ENCODE measurements around the gene DPH6. TPM values are rescaled to one million over a fixed set of nuclear protein-coding genes. Genes with fewer than 3 reads are reported as not detected.

DPH6 gene
- total RNA-seq, 1 experiment from 2014 or later: 20.3 TPM

DNA sequence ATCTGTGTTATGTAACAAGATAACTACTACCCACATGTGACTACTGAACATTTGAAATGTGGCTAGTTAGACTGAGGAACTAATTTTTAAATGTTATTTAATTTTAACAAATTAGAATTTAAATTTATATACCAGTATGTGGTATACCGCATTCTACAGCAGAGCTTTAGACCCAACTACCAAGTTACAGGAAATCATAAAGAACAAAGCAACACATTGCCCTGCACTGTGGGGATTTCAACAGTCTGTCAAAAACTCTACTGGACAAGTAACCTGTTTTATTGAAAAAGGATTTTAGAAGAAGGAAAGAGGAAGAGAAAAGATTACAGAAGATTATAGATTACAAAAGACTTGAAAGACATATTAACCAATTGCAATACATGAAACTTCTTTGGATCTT lies 64.9 kb downstream of the DPH6 start:
- no peaks in the 10 kb centered on the region for H3K27me3 Mint-ChIP-seq (ENCODE audit: insufficient read depth, unreplicated experiment)

DNA sequence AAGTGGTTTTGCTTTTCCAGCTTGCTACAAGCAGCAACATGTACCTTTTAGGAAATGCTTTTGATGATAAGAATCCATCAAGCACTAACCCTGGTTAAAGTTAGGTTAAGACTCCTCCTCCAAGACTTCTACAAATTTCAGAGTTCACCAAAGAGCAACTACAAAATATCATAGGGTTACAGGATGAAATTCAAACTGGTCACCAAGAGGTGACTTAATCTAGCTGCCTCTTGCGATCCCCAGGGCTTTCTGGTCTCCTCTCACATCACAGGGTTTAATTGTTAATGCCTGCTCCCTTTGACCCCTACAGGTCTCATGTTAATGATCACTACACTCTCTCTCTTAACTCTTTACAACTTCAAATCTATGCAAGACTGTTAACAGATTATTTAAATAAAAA lies 66.5 kb downstream of the DPH6 start:
- Mint-ChIP-seq H3K4me1 (ENCODE audit: insufficient read depth, unreplicated experiment) (peaks cover 11% of the 10 kb centered on the region), H3K27me3 (ENCODE audit: insufficient read depth, unreplicated experiment) (no peaks in the 10 kb centered on the region), H3K36me3 (ENCODE audit: insufficient read depth, unreplicated experiment) (no peaks in the 10 kb centered on the region), H3K4me3 (ENCODE audit: unreplicated experiment) (no peak overlapping the region), H3K9me3 (ENCODE audit: unreplicated experiment) (no peaks in the 10 kb centered on the region), H3K27ac (ENCODE audit: low read depth, unreplicated experiment) (no peak overlapping the region)
- ChIA-PET CTCF (interaction anchor here (2.2 kb wide), 1 partner anchor 35 kb away, joined by 9 read pairs; no protein-coding TSS in a partner anchor), POLR2A (interaction anchor here (1.8 kb wide), 1 partner anchor 13 kb away, joined by 6 read pairs; no protein-coding TSS in a partner anchor)
- DNase-seq (ENCODE audit: unreplicated experiment): no peak
- intact Hi-C loops (cut with micrococcal nuclease): no loop called here
- TF ChIP-seq, protein P1, sequence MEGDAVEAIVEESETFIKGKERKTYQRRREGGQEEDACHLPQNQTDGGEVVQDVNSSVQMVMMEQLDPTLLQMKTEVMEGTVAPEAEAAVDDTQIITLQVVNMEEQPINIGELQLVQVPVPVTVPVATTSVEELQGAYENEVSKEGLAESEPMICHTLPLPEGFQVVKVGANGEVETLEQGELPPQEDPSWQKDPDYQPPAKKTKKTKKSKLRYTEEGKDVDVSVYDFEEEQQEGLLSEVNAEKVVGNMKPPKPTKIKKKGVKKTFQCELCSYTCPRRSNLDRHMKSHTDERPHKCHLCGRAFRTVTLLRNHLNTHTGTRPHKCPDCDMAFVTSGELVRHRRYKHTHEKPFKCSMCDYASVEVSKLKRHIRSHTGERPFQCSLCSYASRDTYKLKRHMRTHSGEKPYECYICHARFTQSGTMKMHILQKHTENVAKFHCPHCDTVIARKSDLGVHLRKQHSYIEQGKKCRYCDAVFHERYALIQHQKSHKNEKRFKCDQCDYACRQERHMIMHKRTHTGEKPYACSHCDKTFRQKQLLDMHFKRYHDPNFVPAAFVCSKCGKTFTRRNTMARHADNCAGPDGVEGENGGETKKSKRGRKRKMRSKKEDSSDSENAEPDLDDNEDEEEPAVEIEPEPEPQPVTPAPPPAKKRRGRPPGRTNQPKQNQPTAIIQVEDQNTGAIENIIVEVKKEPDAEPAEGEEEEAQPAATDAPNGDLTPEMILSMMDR (IDR thresholded peaks at IDR 0.05; ENCODE audit: unreplicated experiment): no peak
- BruUV-seq (replicated peaks): no TSS peak

More for the DNA sequence above, 64.9 kb downstream of the DPH6 start:
- H3K27ac Mint-ChIP-seq (ENCODE audit: low read depth, unreplicated experiment): no peak overlapping the region
- H3K36me3 Mint-ChIP-seq (ENCODE audit: insufficient read depth, unreplicated experiment): peaks cover 1% of the 10 kb centered on the region
- peaks cover 5% of the 10 kb centered on the region for H3K9me3 Mint-ChIP-seq (ENCODE audit: unreplicated experiment)
- H3K4me1 Mint-ChIP-seq (ENCODE audit: insufficient read depth, unreplicated experiment): peaks cover 11% of the 10 kb centered on the region
- TF ChIP-seq, protein P1 (IDR thresholded peaks at IDR 0.05; ENCODE audit: unreplicated experiment): no peak
- no peak for DNase-seq (ENCODE audit: unreplicated experiment)
- no TSS peak for BruUV-seq (replicated peaks)
- intact Hi-C loops (cut with micrococcal nuclease): no loop called here
- H3K4me3 Mint-ChIP-seq (ENCODE audit: unreplicated experiment): no peak overlapping the region
- CTCF ChIA-PET: interaction anchor here (0.6 to 1.1 kb wide), 2 partner anchors 17 to 1387 kb away, joined by 4 read pairs; no protein-coding TSS in a partner anchor
- POLR2A ChIA-PET: interaction anchor here (1.2 kb wide), 1 partner anchor 15 kb away, joined by 3 read pairs; no protein-coding TSS in a partner anchor

DNA sequence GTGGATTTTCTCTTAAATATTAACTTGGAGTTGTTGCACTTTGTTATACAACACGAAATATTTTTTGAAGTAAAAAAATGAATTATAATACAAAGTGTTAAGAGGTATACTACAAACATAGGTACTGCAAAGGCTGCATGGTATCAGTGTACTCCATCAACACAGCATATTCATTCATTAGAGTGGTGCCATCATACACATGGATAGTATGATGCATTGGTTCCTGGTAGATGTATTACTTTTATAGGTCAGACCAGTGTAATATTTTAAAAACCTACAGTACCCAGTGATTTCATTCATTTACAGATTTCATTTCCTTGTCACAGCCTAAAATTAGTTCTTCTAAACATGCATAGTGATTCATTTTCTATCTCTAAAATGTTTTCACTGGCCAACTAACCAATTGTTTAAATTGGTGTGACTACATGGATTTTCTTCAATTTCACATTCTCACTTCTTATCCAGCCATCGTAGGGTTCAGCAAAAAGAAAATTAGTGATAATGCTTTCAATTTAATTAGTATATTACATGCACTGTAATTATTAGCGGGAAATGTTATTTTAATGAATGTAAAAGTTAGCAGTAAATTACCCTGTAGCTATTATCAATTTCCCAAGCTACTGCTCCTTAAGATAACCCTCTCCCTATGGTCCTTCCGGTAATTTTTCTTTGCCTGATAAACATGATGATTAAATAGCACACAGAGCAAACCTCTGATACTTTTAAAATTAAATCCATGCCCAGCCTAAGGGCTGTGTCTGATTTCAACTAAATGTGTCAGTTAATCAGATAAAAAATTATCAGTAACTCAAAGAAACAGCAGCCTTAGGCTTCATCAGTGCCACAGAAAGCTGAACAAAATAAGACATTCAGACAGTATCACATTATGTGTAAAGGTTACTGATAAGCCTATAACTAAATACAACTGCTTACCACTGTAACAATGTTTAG lies 68.4 kb downstream of the DPH6 start:
- Mint-ChIP-seq H3K36me3 (ENCODE audit: insufficient read depth, unreplicated experiment) (no peaks in the 10 kb centered on the region), H3K4me3 (ENCODE audit: unreplicated experiment) (no peak overlapping the region), H3K27me3 (ENCODE audit: insufficient read depth, unreplicated experiment) (no peaks in the 10 kb centered on the region), H3K4me1 (ENCODE audit: insufficient read depth, unreplicated experiment) (peaks cover 11% of the 10 kb centered on the region), H3K27ac (ENCODE audit: low read depth, unreplicated experiment) (no peak overlapping the region), H3K9me3 (ENCODE audit: unreplicated experiment) (no peaks in the 10 kb centered on the region)
- TF ChIP-seq, protein P1 (IDR thresholded peaks at IDR 0.05; ENCODE audit: unreplicated experiment): no peak
- ChIA-PET POLR2A (interaction anchor here (1.1 to 1.8 kb wide), 2 partner anchors 9 to 11 kb away, joined by 3 to 6 read pairs; no protein-coding TSS in a partner anchor), CTCF (no interaction called here)
- intact Hi-C loops (cut with micrococcal nuclease): no loop called here
- DNase-seq (ENCODE audit: unreplicated experiment): no peak
- no TSS peak for BruUV-seq (replicated peaks)

DNA sequence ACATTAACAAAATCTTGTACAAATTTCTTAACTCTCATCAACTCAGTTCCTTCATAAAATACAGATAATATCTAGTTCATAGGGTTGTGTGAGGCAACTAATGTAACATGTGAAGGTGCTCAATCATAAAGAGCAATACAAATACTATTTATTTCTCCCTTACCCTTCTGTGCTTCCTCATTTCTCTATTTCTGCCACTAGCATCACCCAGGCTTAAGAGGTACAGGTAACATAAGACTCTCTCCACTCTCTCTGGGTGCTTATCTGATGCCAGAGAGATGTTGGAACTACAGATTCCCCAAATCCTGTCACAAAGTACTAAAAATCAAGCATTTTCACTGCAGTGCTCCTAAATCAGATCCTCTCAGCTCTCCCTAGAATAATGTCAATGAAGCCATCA lies 74.9 kb downstream of the DPH6 start:
- no peaks in the 10 kb centered on the region for H3K4me1 Mint-ChIP-seq (ENCODE audit: insufficient read depth, unreplicated experiment)
- no peak for DNase-seq (ENCODE audit: unreplicated experiment)
- ChIA-PET POLR2A (no interaction called here), CTCF (interaction anchor here (0.5 to 0.6 kb wide), 2 partner anchors 429 to 1660 kb away, joined by 3 read pairs; no protein-coding TSS in a partner anchor)
- H3K36me3 Mint-ChIP-seq (ENCODE audit: insufficient read depth, unreplicated experiment): no peaks in the 10 kb centered on the region
- no peaks in the 10 kb centered on the region for H3K27me3 Mint-ChIP-seq (ENCODE audit: insufficient read depth, unreplicated experiment)
- TF ChIP-seq, protein P1 (IDR thresholded peaks at IDR 0.05; ENCODE audit: unreplicated experiment): no peak
- no peaks in the 10 kb centered on the region for H3K9me3 Mint-ChIP-seq (ENCODE audit: unreplicated experiment)
- no peak overlapping the region for H3K4me3 Mint-ChIP-seq (ENCODE audit: unreplicated experiment)
- BruUV-seq (replicated peaks): no TSS peak
- no peak overlapping the region for H3K27ac Mint-ChIP-seq (ENCODE audit: low read depth, unreplicated experiment)
- intact Hi-C loops (cut with micrococcal nuclease): no loop called here

All from MCF 10A (cell line).